ENCODE measurements around the gene STX5.
A peak's percentile ranks its signal among the peaks of the same experiment; 100 is the strongest.
"Not testable (repeated sequence)": the region's sequence is repeated elsewhere in the genome, so short reads cannot be mapped to it uniquely, and the experiment has no call there.

Gene STX5

GRCh38 chr11:62830904-62831519, 839 bp downstream of the STX5 start:
- no peaks in the 10 kb centered on the region for H3K27me3 ChIP-seq (replicated peaks)
- TF ChIP-seq CTCF (IDR thresholded peaks at IDR 0.05; ENCODE audit: low read depth, low read length, missing control alignments): no peak
- peak overlapping the region; percentile 98 for H3K27ac ChIP-seq
- no peak for DNase-seq
- H3K36me3 ChIP-seq (replicated peaks): peaks cover 46% of the 10 kb centered on the region
- in situ Hi-C loops (cut with HindIII; ENCODE audit: low pct_ligation_motif_present, low sequenced_read_pairs): no loop called here
- peak overlapping the region; percentile 82 for H3K4me3 ChIP-seq (ENCODE audit: low read depth, low read length)

GRCh38 chr11:62828130-62828529, 3.7 kb downstream of the STX5 start:
- H3K27ac ChIP-seq; H3K27me3 ChIP-seq (replicated peaks); H3K4me3 ChIP-seq (ENCODE audit: low read depth, low read length); in situ Hi-C loops (cut with HindIII; ENCODE audit: low pct_ligation_motif_present, low sequenced_read_pairs); DNase-seq: not testable (repeated sequence)
- peaks cover 56% of the 10 kb centered on the region for H3K36me3 ChIP-seq (replicated peaks)

GRCh38 chr11:62823677-62824076, 8.2 kb downstream of the STX5 start:
- in situ Hi-C loops (cut with HindIII; ENCODE audit: low pct_ligation_motif_present, low sequenced_read_pairs): no loop called here
- no peak overlapping the region for H3K4me3 ChIP-seq (ENCODE audit: low read depth, low read length)
- no peak for DNase-seq
- H3K27ac ChIP-seq: no peak overlapping the region
- no peaks in the 10 kb centered on the region for H3K27me3 ChIP-seq (replicated peaks)
- TF ChIP-seq CTCF (IDR thresholded peaks at IDR 0.05; ENCODE audit: low read depth, low read length, missing control alignments): no peak
- H3K36me3 ChIP-seq (replicated peaks): peaks cover 81% of the 10 kb centered on the region

- in situ Hi-C loops (cut with HindIII; ENCODE audit: low pct_ligation_motif_present, low sequenced_read_pairs): no loop called here
- TF ChIP-seq CTCF (IDR thresholded peaks at IDR 0.05; ENCODE audit: low read depth, low read length, missing control alignments): no peak
- no peak for DNase-seq
- H3K27ac ChIP-seq: no peak overlapping the region
- no peak overlapping the region for H3K4me3 ChIP-seq (ENCODE audit: low read depth, low read length)
- peaks cover 39% of the 10 kb centered on the region for H3K36me3 ChIP-seq (replicated peaks)
- no peaks in the 10 kb centered on the region for H3K27me3 ChIP-seq (replicated peaks)
These were observed 14.7 kb downstream of the STX5 start for GRCh38 chr11:62817129-62817528.

- DNase-seq: no peak
- Histone ChIP-seq H3K4me3 (ENCODE audit: low read depth, low read length) (no peak overlapping the region), H3K27ac (no peak overlapping the region), H3K36me3 (replicated peaks) (peaks cover 33% of the 10 kb centered on the region), H3K27me3 (replicated peaks) (no peaks in the 10 kb centered on the region)
- no peak for TF ChIP-seq CTCF (IDR thresholded peaks at IDR 0.05; ENCODE audit: low read depth, low read length, missing control alignments)
- in situ Hi-C loops (cut with HindIII; ENCODE audit: low pct_ligation_motif_present, low sequenced_read_pairs): no loop called here
These were observed 15.3 kb downstream of the STX5 start for GRCh38 chr11:62816557-62816956.

- in situ Hi-C loops (cut with HindIII; ENCODE audit: low pct_ligation_motif_present, low sequenced_read_pairs): no loop called here
- no peak overlapping the region for H3K27ac ChIP-seq
- no peak for TF ChIP-seq CTCF (IDR thresholded peaks at IDR 0.05; ENCODE audit: low read depth, low read length, missing control alignments)
- DNase-seq: no peak
- no peaks in the 10 kb centered on the region for H3K27me3 ChIP-seq (replicated peaks)
- no peak overlapping the region for H3K4me3 ChIP-seq (ENCODE audit: low read depth, low read length)
- peaks cover 13% of the 10 kb centered on the region for H3K36me3 ChIP-seq (replicated peaks)
These were observed 20.2 kb downstream of the STX5 start for GRCh38 chr11:62811659-62812058.

Data from brain microvascular endothelial cell (primary cell).